Ishikawa (cell line): Measurements from ENCODE around the gene NOS3.

ENCODE experiments used
- CEBPB ChIP-seq: IDR thresholded peaks from 2 replicates; pipeline ENCODE4 v1.6.1; 2012
- CREB1 ChIP-seq: IDR thresholded peaks from 2 replicates; pipeline ENCODE4 v1.6.1; 2012; ENCODE audit warnings: low read depth
- EGR1 ChIP-seq: IDR thresholded peaks from 2 replicates; pipeline ENCODE4 v1.6.1; 2012
- EP300 ChIP-seq: IDR thresholded peaks from 2 replicates; pipeline ENCODE4 v1.6.1; 2012; ENCODE audit warnings: borderline replicate concordance
- FOXM1 ChIP-seq: IDR thresholded peaks from 2 replicates; pipeline ENCODE4 v1.6.1; 2012; ENCODE audit warnings: low read depth, borderline replicate concordance
- MAX ChIP-seq: IDR thresholded peaks from 2 replicates; pipeline ENCODE4 v1.6.1; 2012
- NFIC ChIP-seq: IDR thresholded peaks from 2 replicates; pipeline ENCODE4 v1.6.1; 2012
- RAD21 ChIP-seq: IDR thresholded peaks from 2 replicates; pipeline ENCODE4 v1.6.1; 2012; ENCODE audit warnings: low read depth
- TAF1 ChIP-seq: IDR thresholded peaks from 2 replicates; pipeline ENCODE4 v1.6.1; 2012; ENCODE audit warnings: low read depth, mild to moderate bottlenecking
- TCF12 ChIP-seq: IDR thresholded peaks from 2 replicates; pipeline ENCODE4 v1.6.1; 2012; ENCODE audit warnings: low read depth
- TEAD4 ChIP-seq: IDR thresholded peaks from 2 replicates; pipeline ENCODE4 v1.6.1; 2012
- YY1 ChIP-seq: IDR thresholded peaks from 2 replicates; pipeline ENCODE4 v1.6.1; 2012; ENCODE audit warnings: low read depth
- ZBTB7A ChIP-seq: IDR thresholded peaks from 2 replicates; pipeline ENCODE4 v1.6.1; 2012; ENCODE audit warnings: low read depth
- TF ChIP-seq, protein P1 (sequence below): IDR thresholded peaks from 2 replicates; pipeline ENCODE4 v1.6.1; 2012
- TF ChIP-seq, protein P2 (sequence below): IDR thresholded peaks from 2 replicates; pipeline ENCODE4 v1.6.1; 2012; ENCODE audit warnings: low read depth, mild to moderate bottlenecking

Gene NOS3

DNA sequence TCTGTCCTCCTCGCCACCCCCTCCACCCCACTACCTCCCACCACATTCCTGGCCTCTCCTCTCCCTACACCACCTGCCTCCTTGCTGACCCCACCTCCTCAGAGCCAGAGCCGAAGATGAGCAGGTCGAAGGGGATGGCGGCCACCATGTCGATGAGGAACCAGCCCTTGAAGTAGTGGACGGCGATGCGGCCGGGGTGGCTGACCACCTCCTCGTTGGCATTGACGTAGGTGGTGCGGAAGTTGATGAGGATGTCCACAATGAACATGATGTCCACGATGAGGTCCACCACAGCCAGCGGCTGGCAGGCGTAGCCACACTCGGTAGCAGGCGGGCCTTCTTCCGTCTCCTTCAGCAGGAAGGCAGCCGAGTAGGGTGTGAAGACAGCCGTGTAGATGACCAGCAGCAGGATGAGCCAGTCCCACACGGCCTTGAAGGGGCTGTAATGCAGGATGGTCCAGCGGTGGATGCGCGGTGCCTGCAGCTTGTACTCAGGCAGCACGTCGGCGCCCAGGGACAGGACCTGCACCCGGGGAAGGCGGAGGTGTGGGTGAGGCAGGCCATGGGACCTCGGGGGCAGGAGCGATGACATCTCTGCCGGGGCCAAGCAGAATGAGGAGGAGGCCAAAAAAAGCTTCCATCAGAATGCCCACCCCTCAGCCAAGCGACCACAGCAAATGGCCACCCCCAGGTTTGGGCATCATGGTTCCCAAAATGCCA is 38.3 kb upstream of the NOS3 start:
- TF ChIP-seq FOXM1 (no peak), EGR1 (no peak), ZBTB7A (no peak), TCF12 (no peak), TEAD4 (no peak), EP300 (no peak), TAF1 (no peak), CEBPB (no peak), YY1 (no peak), MAX (no peak)
- TF ChIP-seq, protein P1, sequence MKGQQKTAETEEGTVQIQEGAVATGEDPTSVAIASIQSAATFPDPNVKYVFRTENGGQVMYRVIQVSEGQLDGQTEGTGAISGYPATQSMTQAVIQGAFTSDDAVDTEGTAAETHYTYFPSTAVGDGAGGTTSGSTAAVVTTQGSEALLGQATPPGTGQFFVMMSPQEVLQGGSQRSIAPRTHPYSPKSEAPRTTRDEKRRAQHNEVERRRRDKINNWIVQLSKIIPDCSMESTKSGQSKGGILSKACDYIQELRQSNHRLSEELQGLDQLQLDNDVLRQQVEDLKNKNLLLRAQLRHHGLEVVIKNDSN = no peak

- TF ChIP-seq EGR1 (no peak), TCF12 (no peak), ZBTB7A (no peak), CREB1 (no peak), MAX (no peak), FOXM1 (no peak), EP300 (no peak), NFIC (no peak), TAF1 (no peak), CEBPB (no peak), RAD21 (no peak)
- TF ChIP-seq, protein P1 = no peak
- TF ChIP-seq, protein P2, sequence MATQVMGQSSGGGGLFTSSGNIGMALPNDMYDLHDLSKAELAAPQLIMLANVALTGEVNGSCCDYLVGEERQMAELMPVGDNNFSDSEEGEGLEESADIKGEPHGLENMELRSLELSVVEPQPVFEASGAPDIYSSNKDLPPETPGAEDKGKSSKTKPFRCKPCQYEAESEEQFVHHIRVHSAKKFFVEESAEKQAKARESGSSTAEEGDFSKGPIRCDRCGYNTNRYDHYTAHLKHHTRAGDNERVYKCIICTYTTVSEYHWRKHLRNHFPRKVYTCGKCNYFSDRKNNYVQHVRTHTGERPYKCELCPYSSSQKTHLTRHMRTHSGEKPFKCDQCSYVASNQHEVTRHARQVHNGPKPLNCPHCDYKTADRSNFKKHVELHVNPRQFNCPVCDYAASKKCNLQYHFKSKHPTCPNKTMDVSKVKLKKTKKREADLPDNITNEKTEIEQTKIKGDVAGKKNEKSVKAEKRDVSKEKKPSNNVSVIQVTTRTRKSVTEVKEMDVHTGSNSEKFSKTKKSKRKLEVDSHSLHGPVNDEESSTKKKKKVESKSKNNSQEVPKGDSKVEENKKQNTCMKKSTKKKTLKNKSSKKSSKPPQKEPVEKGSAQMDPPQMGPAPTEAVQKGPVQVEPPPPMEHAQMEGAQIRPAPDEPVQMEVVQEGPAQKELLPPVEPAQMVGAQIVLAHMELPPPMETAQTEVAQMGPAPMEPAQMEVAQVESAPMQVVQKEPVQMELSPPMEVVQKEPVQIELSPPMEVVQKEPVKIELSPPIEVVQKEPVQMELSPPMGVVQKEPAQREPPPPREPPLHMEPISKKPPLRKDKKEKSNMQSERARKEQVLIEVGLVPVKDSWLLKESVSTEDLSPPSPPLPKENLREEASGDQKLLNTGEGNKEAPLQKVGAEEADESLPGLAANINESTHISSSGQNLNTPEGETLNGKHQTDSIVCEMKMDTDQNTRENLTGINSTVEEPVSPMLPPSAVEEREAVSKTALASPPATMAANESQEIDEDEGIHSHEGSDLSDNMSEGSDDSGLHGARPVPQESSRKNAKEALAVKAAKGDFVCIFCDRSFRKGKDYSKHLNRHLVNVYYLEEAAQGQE = no peak
Observed at GRCh38 chr7:150953061-150953997, 37.5 kb upstream of the NOS3 start.

GRCh38 chr7:150954201-150954985 is 36.4 kb upstream of the NOS3 start:
- TF ChIP-seq TAF1 (no peak), FOXM1 (no peak), CEBPB (no peak), NFIC (no peak), ZBTB7A (no peak), RAD21 (no peak), YY1 (no peak), MAX (no peak), TCF12 (no peak), EGR1 (no peak), CREB1 (no peak), EP300 (no peak), TEAD4 (no peak)
- TF ChIP-seq, protein P2 = no peak
- TF ChIP-seq, protein P1 = no peak

- TF ChIP-seq RAD21 = no peak
- TF ChIP-seq, protein P2 = no peak
- no peak for TF ChIP-seq TCF12
- TF ChIP-seq, protein P1 = no peak
- TF ChIP-seq EP300 = no peak
- TF ChIP-seq MAX = no peak
- TF ChIP-seq YY1 = no peak
- no peak for TF ChIP-seq ZBTB7A
- no peak for TF ChIP-seq FOXM1
- no peak for TF ChIP-seq TEAD4
- no peak for TF ChIP-seq CREB1
- no peak for TF ChIP-seq EGR1
- no peak for TF ChIP-seq CEBPB
- TF ChIP-seq TAF1 = no peak
- no peak for TF ChIP-seq NFIC
Observed at GRCh38 chr7:150954986-150955518, 35.8 kb upstream of the NOS3 start.
